ENCODE results near the gene PLAU.
"Not testable (repeated sequence)": the region's sequence is repeated elsewhere in the genome, so short reads cannot be mapped to it uniquely, and the experiment has no call there.

Gene PLAU

GRCh38 chr10:73950155-73950948, 39.4 kb downstream of the PLAU start:
- no peak for DNase-seq (ENCODE audit: low read depth)

GRCh38 chr10:73953665-73954064, 42.7 kb downstream of the PLAU start:
- no peak for DNase-seq (ENCODE audit: low read depth)

- DNase-seq (ENCODE audit: low read depth) = no peak
Measured at GRCh38 chr10:73954737-73955136, 43.8 kb downstream of the PLAU start.

- no peak for DNase-seq (ENCODE audit: low read depth)
Measured at GRCh38 chr10:73955719-73956118, 44.8 kb downstream of the PLAU start.

GRCh38 chr10:73956476-73957359, 45.8 kb downstream of the PLAU start:
- no peak for DNase-seq (ENCODE audit: low read depth)

GRCh38 chr10:73959484-73960243, 48.7 kb downstream of the PLAU start:
- DNase-seq (ENCODE audit: low read depth) = no peak

GRCh38 chr10:73962386-73962785, 51.5 kb downstream of the PLAU start:
- DNase-seq (ENCODE audit: low read depth) = no peak

GRCh38 chr10:73963533-73963932, 52.6 kb downstream of the PLAU start:
- not testable (repeated sequence) for DNase-seq (ENCODE audit: low read depth)

GRCh38 chr10:73964743-73965142, 53.8 kb downstream of the PLAU start:
- no peak for DNase-seq (ENCODE audit: low read depth)

GRCh38 chr10:73965267-73965889, 54.4 kb downstream of the PLAU start:
- DNase-seq (ENCODE audit: low read depth) = not testable (repeated sequence)

- DNase-seq (ENCODE audit: low read depth) = no peak
Measured at GRCh38 chr10:73965890-73966768, 55.2 kb downstream of the PLAU start.

- no peak for DNase-seq (ENCODE audit: low read depth)
Measured at GRCh38 chr10:73967022-73967429, 56.1 kb downstream of the PLAU start.

All from activated T-helper 1 cell treated with Interleukin-2 at 50 U/mL for 16 hours (primary cell).